NCI-H2171 (cell line): Measurements from ENCODE around the gene SMTN.

Experiments used
- DNase-seq: peaks from one replicate; lab custom pipeline; 2025; lab: John Stamatoyannopoulos, UW

SMTN gene

DNA sequence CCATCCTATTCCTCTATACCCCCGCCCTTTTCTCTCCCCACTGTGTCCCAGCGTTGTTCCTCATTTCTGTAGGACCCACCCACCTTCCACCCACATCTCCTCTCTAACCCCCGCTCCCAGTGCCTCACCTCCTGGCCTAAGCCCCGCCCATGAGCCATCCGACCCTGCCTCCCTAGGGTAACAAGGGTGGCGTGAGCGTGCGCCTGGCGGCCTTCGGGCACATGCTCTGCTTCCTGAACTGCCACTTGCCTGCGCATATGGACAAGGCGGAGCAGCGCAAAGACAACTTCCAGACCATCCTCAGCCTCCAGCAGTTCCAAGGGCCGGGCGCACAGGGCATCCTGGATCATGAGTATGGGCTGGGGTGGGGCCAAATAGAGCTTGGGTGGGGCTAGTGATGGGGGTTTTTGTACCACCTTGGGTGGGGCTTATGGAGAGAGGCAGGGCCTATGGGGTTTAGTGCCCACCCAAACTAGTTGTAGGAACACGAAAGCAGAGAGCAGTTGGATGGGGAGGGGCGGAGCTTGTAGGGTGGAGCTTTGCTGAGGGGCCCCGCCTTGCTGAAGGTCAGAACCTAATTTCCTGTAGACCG, 46.2 kb downstream of the SMTN start:
- DNase-seq, result no peak

GRCh38 chr22:31128156-31128555, 47.0 kb downstream of the SMTN start:
- no peak for DNase-seq

DNA sequence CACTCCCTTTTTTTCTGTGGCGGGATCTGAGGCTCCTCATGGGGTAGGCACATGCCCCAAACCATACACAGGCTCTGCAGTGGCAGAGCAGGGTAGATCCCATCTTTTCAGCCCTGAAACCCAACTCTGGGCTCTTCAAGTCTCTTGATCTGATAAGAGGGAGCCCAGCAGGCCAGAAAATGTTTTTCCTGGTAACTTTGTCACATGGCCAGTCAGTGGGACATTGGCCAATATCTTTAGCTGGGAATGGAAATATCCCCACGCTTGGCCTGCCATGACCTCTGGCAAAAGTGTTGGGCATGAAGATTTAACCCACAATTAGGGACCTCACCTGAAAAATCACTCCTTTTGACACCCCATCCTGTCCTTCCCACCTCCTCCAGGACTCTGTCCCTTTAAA, 49.8 kb downstream of the SMTN start:
- DNase-seq, result no peak

GRCh38 chr22:31133911-31134310, 52.8 kb downstream of the SMTN start:
- DNase-seq, result no peak

DNA sequence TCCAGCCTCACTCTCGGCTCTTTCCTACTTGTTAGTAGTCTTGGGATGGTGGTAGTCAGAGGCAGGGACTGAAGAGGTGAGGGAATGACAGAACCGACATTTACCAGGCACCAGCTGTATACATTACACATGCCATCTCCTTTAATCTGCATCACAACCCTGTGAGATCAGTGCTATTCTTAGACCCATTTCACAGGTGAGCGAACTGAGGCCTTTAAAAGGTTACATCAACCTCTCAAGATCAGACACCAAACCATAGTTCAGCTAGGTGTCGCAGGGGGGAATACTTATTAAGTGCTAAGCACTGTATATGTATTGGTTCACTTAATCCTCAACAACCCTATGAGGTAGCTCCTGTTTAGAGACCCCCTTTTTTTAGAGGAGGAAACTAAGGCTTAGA, 53.6 kb downstream of the SMTN start:
- no peak for DNase-seq

DNA sequence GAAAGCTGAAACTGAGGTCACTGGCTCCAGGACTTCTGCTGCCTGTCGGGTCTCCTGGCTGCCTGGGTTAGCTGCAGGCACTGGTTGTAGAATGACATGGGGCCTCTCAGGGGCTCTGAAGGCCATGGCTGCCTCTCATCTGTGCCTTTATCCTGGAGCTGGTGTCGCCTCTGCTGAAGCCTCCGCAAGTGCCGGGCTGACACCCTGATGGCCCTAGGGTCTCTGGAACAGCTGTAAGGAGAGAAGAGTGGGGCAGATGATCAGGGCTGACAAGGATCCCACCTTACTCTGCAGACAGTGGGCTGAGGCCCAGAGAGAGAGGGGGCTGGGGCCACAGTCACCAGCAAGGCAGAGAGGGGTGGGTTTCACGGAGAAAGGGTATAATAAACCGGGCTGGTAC, 54.6 kb downstream of the SMTN start:
- DNase-seq, result no peak

GRCh38 chr22:31136155-31136554, 55.0 kb downstream of the SMTN start:
- no peak for DNase-seq

- DNase-seq, result no peak
Observed at GRCh38 chr22:31136711-31137110, 55.6 kb downstream of the SMTN start.

DNA sequence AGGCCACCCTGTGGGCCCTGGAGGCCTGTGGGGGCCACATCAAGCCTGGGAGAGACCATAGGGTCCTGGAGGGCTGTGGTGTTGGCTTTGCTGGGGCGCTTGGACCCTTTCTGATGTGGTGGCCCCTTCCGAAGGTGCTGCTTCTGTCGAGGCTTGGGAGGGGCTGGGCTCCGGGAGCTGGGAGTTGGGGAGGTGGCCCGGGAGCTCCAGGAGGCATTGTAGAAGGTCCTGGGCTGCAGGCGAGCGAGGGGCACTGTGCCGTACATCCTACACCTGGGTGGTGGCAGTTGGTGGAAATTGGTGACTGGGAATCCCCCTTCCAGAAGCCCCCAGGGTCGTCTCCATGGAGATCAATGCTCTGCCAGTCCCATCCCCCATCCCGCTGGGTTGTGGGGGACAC, 56.6 kb downstream of the SMTN start:
- no peak for DNase-seq

GRCh38 chr22:31138126-31138525, 57.0 kb downstream of the SMTN start:
- DNase-seq, result no peak

DNA sequence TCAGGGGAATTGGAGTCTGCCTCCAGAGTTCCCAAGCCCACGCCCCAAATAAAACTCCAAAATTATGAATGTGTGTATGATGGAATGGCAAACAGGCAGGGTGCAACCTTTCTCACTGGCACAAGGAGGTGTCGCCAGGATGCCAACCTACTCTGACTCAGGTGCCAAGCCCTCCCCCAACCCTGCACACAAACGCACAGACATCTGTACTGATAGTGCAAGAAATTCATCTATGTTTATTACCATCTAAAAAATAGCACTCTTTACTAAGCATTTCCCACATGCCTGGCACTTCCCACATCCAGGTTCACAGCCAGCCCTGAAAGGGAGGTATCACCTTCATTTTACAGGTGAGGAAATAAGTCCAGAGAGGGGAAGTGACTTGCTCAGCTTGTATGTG, 57.9 kb downstream of the SMTN start:
- no peak for DNase-seq

DNA sequence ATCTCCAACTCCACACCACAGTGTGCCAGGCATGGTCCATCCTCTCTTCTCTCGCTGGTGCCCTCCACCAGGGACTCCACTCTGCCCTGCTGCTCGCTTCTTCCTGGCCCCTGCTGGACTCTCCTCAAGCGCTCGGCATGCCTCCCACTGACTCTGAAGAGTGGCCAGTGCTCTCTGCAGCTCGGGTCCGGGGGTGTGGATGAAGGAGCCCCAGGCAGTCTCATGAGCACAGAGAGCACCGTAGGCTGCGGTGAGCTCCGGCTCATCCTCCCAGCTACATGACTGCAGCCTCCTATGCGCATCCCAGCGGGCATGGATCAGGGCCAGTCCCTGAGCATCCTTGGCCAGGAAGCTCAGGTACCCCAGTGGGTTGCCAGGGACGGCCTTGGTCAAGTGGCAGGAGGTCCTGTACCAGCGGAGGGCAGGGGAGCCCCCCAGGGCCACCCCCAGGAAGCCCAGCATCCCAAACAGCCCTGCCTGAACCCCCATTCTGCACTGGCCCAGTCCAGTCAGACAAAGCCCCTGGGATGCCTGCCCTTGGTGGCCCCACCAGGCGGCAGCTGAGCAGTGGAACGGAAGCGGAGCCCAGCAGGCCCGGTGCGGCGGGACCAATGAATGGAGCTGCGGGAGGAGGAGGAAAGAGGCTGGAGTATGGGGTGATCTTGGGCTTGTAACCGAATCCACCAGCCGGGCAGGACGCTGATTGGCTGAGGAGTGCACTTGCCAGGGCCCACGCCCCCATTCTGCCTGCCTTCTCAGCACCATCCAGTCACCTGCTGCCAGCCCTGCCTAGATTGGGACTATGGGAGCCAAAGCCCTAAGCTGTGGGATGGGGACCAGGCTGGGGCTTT, 59.0 kb downstream of the SMTN start, which contains the start of gene PLA2G3:
Gene PLA2G3 (minus strand): TSS at position 643 of the 851 bp plus-strand sequence. CDS start 154 bp downstream, at position 489.
- DNase-seq, result peak; percentile 69

DNA sequence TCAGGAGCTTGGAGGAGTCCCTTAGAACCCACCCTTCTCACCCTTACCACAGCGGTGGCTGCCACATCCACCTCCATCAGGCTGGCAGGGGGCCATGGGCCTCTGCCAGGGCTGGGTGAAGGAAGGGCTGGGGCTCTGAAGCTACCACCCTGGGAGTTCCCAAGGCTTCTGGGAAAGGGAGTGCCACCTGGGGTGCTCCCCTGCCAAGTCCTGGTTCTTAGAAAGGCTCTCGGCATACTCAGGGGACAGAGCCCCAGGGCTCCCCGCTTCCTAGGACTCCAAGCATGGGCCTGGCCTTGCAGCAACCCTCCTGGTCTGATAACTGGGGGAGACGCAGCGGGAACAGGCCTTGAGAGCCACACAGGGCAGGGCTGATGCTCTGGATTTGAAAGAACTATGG, 59.6 kb downstream of the SMTN start:
- DNase-seq, result no peak

DNA sequence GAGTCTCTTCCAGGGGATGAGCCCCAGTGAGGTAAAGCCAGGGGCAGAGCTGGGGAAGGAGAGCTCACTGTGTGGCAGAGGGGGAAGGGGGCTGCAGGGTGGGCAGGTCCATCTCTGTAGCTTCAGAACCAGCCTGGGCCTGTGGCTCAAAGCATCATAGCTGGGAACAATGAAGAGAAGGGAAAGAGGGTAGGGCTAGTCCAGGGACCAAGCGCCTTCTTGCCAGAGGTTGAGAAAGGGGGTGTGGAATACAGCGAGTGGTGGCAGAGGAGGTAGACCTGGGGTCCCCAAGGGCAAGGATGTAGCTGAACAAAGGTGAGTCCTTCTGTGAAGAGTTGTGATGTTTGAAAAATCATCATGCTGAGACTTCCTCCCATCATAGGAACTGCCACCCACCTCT, 60.4 kb downstream of the SMTN start:
- DNase-seq, result no peak

- no peak for DNase-seq
Observed at GRCh38 chr22:31142285-31142684, 61.2 kb downstream of the SMTN start.

- no peak for DNase-seq
Observed at GRCh38 chr22:31143038-31143437, 61.9 kb downstream of the SMTN start.

DNA sequence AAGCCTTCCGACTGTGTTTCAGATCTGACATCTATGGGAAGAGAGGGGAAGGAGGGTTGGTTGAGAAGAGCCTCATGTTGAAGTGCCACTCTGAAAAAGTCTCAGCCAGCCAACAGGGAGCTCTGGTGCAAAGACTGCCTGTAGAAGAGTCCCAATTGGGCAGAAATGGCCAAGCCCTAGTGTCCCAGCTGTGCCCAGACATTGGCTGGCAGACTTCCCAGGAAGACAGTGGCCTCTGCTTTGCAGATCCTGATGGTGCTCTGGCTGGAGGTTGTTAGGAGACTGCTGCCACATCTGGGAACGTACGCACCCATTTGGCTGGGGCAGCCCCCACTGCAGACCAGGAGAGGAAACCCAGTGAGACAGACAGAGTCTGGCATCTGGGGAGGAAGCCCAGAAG, 62.4 kb downstream of the SMTN start:
- no peak for DNase-seq

- DNase-seq, result no peak
Observed at GRCh38 chr22:31144223-31144622, 63.1 kb downstream of the SMTN start.

DNA sequence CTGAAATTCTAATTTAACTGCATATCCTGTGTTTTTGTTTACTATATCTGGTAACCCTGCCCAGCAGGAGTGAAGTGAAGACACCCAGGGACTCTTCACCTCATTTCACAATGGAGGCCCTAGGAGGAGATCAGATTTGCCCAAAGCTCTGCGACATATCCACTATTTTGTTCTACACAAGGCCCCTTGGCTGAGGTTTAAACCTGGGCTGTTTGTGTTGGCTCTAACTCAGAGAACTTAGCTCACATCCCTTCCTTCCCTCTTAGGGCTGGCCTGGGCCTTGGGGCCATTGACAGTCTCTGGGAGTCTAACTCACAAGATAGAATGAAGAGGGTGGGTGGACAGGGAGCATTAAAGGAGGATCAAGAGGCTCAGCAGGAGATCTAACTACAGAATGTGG, 67.4 kb downstream of the SMTN start:
- DNase-seq, result no peak

DNA sequence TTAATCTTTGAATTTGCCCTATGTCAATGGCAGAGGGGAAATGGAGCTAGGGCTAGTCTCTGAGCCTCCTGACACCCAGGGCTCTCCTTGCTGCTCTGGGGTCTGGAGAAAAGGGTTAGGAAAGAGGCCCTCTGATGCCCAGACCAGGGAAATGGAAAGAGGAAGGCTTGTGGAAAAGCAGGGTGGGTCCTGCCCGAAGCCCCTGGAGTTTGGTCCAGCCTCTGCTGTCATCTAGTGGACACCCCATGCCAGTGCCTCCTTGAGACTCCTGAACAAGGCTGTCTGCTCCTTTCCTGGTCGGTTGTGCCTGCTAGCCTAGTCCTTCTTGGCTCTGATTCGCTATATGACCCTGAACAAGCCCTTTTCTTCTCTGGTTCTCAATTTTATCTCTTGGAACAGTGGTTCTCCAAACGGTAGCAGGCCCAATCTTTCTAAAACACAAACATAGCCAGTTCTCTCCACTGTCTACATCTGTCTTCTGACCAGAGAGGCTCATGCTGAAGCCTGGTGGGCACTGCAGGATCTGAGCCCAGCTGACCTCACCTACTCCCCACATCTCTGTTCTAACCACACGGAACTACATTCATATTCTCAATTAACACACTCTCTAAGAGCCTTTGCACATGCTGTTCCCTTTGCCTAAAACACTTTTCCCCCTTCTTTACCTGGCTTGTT, 68.0 kb downstream of the SMTN start:
- DNase-seq, result peak; percentile 51

DNA sequence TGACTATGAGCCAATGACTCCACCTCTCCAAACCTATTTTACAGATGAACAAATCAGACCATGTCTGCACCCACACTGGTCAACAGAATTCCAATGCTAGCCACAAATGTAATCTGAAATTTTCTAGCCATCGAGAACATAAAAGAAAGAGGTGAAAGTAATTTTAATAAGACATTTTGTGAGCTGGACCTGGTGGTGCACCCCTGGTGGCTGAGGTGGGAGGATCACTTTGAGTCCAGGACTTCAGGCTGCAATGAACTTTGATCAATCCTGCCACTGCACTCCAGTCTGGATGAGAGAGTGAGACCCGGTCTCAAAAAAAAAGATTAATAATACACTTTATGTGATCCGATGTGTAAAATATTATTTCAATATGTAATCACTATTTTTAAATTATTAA, 69.5 kb downstream of the SMTN start:
- DNase-seq, result no peak

DNA sequence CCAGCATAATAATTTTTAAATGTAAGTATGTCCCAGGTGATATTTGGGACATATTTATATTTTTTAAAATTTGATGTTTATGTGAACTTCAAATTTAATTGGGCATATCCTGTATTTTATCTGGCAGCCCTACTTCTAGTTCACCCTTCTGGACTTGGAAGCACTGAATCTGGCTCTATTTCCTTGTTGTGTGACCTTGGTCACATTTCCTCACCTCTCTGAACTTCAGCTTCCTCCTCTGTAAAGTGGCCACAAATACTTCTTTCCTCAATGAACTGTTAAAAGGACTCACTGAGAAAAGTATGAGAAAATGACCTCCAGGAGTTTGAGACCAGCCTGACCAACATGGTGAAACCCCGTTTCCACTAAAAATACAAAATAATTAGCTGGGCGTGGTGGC, 70.8 kb downstream of the SMTN start:
- no peak for DNase-seq

DNA sequence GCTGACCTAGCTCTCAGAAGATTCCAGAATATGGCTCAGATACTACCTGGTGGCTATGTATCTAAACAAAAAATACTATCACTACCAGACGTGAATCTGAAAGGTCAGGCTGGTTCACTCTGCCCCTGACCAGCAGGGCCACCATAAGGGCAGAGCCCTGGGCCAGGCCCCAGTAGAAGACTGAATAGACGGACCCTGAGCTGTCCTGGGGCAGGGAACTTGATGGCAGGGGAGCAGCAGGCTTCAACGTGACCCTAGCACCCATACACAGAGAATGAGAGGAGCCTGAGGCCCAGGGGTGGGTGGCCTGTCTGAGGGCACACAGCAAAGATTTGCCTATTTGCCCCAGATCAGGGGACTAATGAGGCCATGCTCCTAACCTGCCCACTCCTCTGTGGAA, 72.2 kb downstream of the SMTN start:
- DNase-seq, result no peak
